ENCODE measurements around the gene ZNF580.

DNA sequence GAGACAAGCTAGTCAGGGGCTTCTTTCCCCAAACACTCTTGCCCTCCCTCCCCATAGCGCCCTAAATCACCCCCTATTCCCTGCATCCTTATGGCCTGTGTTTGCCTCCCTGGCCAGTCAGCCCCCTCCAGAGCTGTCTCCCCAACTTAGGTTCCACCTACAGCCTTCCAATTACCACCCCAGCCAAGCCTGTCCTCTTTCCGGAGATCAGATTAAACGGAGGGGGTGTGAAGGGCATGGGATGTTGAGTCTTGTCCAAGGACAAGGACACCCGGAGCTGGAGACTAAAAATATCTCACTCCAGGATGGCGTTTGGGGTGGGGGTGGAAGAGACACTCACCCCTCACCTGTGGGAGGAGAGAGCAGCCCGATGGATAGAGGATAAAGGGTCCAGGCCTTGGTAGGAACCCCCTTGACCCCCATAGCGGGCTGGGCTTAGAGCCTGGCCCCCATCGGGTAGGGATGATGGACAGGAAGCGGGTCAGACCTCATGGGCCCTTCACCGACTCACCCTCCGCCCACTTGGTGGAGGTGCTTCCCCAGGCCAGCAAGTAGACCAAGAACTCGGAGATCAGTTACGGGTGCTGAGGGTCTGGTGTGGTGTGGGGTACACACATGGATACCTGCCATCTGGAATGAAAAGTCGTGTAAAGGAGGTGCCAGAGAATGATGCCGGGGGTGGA lies 29.4 kb upstream of the ZNF580 start:
- TF ChIP-seq GATA3 (IDR thresholded peaks at IDR 0.05; ENCODE audit: low read depth, low read length) = no peak
- no peak for TF ChIP-seq GATA2 (IDR thresholded peaks at IDR 0.05; ENCODE audit: low read depth, low read length)
